GM12872 (cell line): Measurements from ENCODE around the gene SRCAP.

Experiments used
- TF ChIP-seq, protein P1 (sequence below): IDR thresholded peaks from 3 replicates; pipeline ENCODE4 v1.5.1; 2011; ENCODE audit warnings: low read depth, mild to moderate bottlenecking, low read length, moderate library complexity; ENCODE audit not compliant: insufficient read depth

The SRCAP gene

DNA sequence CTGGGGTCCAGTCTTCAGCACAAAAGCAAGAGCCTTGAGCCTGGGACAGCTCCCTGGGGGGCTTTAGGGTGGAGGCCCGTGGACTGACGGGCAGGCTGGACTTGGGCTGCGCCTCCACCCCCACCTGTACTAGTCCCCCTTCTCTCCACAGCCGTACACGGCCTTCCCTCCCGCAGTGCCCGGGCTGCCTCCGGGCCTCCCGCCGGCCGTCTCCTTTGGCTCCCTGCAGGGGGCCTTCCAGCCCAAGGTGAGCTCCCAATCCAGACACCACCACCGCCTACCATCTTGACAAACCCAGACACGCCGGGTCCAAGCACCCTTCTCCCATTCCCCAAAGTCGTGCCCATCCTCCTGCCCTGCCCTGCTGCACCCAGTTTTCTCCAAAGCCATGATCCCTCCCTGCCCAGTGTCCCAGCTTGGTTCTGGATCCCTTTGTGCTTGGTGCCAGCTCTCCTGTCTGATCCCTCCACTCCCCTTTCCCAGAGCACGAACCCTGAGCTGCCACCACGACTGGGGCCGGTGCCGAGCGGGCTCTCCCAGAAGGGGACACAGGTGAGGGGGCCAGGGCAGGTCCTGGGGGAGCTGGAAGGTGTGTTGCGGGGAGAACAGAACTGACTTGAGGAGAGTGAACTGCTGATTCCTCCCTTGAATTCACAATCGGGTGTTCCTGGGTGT lies 33.7 kb upstream of the SRCAP start:
- TF ChIP-seq, protein P1, sequence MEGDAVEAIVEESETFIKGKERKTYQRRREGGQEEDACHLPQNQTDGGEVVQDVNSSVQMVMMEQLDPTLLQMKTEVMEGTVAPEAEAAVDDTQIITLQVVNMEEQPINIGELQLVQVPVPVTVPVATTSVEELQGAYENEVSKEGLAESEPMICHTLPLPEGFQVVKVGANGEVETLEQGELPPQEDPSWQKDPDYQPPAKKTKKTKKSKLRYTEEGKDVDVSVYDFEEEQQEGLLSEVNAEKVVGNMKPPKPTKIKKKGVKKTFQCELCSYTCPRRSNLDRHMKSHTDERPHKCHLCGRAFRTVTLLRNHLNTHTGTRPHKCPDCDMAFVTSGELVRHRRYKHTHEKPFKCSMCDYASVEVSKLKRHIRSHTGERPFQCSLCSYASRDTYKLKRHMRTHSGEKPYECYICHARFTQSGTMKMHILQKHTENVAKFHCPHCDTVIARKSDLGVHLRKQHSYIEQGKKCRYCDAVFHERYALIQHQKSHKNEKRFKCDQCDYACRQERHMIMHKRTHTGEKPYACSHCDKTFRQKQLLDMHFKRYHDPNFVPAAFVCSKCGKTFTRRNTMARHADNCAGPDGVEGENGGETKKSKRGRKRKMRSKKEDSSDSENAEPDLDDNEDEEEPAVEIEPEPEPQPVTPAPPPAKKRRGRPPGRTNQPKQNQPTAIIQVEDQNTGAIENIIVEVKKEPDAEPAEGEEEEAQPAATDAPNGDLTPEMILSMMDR = no peak

DNA sequence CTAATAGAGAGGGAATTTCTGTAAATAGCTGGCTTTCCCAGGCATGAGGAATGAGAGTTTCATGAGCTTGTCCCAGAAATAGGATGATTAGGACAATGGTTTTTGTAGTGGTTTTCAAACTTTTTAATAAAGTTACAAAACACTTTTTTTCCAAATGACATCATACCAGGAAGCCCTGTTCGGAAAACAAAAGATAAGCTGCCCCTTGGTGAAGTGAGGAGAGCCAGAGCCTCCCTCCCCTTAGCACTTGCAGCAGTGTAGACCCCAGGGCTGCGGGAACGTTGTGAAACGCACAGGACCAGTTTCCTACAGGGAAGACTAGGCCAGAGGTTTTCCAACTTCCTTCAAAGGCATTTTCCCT lies 33.2 kb upstream of the SRCAP start:
- TF ChIP-seq, protein P1 = no peak

DNA sequence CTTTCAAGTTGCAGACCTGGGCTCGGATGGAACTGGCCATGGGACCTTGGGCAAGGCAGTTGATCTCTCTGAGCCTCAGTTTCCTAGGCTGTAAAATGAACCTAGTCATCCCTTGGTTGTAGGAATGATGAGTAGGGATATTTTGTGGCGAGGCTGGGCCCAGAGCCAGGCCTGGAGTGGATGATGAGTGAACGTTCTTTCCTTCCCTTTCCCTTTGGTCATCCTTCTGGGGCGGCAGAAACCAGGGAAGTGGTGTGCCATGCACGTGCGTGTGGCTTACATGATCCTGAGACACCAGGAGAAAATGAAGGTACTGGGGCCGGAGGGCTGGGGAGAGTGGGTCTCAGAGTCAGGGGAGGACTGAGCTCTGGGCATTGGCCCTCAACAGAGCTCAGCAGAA lies 32.3 kb upstream of the SRCAP start:
- TF ChIP-seq, protein P1 = no peak

DNA sequence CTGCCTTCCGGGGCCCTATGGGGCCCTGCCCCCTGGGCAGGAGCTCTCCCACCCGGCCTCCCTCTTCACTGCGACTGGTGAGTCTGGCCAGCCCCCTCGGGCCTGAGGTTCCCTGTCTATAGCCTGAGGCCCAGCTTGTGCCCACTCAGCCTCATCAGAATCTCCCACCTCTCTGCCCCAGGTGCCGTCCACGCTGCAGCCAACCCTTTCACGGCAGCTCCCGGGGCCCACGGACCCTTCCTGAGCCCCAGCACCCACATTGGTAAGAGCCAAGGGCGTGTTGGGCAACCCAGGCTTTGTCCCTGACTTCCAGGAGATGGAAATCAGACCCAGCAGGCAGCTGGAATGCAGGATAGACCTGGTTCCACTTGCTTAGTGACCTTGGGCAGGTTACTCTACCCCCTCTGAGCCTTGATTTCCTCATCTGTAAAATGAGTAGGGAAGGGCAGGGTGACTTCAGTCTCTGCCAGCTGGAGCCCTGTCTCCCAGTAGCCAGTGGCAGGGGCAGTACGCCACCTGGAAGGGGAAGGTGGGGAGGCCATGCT lies 31.5 kb upstream of the SRCAP start:
- TF ChIP-seq, protein P1 = no peak

DNA sequence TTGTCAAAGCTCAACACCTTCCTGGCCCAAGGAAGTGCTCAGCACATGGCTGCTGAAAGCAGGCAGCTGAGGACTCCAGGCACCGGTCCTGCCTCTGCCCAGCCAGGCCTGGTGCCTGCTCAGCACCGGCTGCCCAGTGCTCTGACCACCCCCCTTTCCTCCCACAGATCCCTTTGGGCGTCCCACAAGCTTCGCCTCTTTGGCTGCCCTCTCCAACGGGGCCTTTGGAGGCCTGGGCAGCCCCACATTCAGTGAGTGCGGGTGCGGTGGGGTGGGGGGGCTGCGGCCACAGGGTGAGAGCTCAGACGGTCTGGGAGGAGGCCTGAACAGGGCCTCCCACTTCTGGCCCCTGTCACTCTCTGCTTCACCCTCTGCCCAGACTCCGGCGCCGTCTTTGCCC lies 30.6 kb upstream of the SRCAP start:
- TF ChIP-seq, protein P1 = no peak

DNA sequence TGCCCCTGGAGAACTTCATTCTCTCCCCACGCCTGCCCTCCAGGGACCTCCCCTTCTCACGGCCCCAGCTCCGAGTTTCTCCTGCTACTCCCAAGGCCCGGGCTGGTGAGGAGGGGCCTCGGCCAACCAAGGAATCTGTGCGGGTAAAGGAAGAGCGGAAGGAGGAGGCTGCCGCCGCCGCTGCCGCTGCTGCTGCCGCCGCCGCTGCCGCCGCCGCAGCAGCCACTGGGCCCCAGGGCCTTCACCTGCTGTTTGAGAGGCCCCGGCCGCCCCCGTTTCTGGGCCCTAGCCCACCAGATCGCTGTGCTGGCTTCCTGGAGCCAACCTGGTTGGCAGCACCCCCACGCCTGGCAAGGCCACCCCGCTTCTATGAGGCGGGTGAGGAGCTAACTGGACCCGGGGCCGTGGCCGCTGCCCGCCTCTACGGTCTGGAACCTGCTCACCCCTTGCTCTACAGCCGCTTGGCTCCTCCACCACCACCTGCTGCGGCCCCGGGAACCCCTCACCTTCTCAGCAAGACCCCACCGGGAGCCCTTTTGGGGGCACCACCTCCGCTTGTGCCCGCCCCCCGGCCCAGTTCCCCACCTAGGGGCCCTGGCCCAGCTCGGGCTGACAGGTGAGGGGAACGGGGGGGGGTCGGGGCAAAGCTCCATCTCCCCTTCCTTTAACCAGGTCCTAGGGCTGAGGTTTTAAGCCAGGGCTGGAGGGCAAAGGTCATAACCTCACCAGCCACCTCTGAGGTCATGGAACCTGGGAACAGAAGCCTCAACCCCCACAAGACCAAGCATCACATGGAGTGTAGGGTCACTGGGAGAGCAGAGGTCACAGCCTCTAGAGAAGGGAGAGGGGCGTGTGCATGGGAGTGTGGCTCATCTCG lies 29.7 kb upstream of the SRCAP start:
- TF ChIP-seq, protein P1 = no peak

DNA sequence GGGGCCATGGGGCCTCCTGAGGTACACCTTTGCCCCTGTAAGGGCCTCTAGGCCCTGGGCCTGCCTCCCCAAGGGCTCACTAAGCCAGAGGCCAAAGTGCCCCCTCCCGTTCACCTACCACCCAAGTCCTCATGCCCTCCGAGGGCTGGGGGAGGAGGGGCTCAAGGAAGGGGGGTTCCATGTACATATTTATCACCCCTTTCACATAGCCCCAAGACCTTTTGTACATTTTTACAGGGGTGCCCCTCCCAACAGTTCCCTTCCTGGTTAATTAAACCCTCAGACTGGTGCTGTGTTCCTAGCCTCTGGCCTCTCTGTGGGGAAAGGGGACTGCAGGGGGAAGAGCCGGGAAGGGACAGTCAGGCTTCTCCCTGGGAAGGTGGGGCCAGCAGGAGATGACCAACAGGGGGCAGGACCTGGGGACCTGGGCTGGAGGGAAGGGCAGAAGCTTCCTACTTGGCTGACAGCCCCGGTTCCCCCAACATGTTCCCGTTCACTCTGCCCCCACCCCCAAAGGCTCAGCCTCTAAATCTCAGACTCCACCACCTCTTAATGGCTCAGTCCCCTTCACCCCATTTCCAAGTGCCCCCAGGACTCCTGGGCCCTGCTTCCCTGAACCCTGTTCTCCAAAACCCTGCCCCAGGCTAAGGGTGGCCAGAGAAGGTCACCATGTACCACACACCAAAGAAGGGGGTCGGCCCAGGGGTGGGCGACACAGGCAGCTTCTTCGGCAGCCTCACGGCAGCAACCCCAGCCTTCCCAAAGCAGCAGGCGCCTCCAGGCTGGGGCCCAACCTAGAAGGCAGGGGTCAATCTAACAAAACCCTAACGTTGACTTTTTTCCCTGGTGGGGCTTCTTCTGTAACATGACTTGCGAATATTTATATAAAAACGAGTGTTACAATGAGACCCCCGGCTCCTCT lies 28.8 kb upstream of the SRCAP start:
- TF ChIP-seq, protein P1 = 0 out of 3 replicates have a peak, but pooled peaks have one; percentile 2
